DOHH2 (cell line): ENCODE measurements around the gene LGALS14.
"Not testable (repeated sequence)": the region's sequence is repeated elsewhere in the genome, so short reads cannot be mapped to it uniquely, and the experiment has no call there.

Experiments
- H3F3A ChIP-seq: fragments of 200-600 bp; sonication (generic), shearing (Covaris generic); 2 replicates; pipeline ENCODE4 v1.6.0; 2016; ENCODE audit warnings: antibody characterized with exemption, mild to moderate bottlenecking; ENCODE audit not compliant: control insufficient read depth, insufficient read depth
- H3K27ac ChIP-seq: fragments of 200-600 bp; sonication (generic); 2 replicates; pipeline ENCODE4 v1.5.1; 2014; ENCODE audit warnings: low read depth, mild to moderate bottlenecking, low read length, moderate library complexity
- H3K27me3 ChIP-seq: fragments of 200-600 bp; sonication (generic); 2 replicates; pipeline ENCODE4 v1.6.1; 2014; ENCODE audit warnings: mild to moderate bottlenecking, low read length, mixed read lengths; ENCODE audit not compliant: control insufficient read depth
- H3K36me3 ChIP-seq: fragments of 200-600 bp; sonication (generic); 2 replicates; pipeline ENCODE4 v1.6.1; 2014; ENCODE audit warnings: mild to moderate bottlenecking, low read length, moderate library complexity, mixed read lengths; ENCODE audit not compliant: control insufficient read depth
- H3K4me1 ChIP-seq: fragments of 200-600 bp; sonication (generic); 2 replicates; pipeline ENCODE4 v1.6.1; 2014; ENCODE audit warnings: mild to moderate bottlenecking, low read length, mixed read lengths; ENCODE audit not compliant: control insufficient read depth
- H3K4me2 ChIP-seq: fragments of 200-600 bp; sonication (generic); 2 replicates; pipeline ENCODE4 v1.6.0; 2014; ENCODE audit warnings: mild to moderate bottlenecking, low read length, moderate library complexity
- H3K4me3 ChIP-seq: fragments of 200-600 bp; sonication (generic); 2 replicates; pipeline ENCODE4 v1.5.1; 2014; ENCODE audit warnings: mild to moderate bottlenecking, low read length, mixed read lengths
- H3K79me2 ChIP-seq: fragments of 200-600 bp; sonication (generic); 2 replicates; pipeline ENCODE4 v1.6.1; 2014; ENCODE audit warnings: mild to moderate bottlenecking, low read length, mixed read lengths; ENCODE audit not compliant: control insufficient read depth
- H3K9me2 ChIP-seq: fragments of 200-600 bp; sonication (generic); replicated peaks from 2 replicates; pipeline ENCODE4 v1.6.1; 2014; ENCODE audit warnings: mild to moderate bottlenecking, low read length, mixed read lengths; ENCODE audit not compliant: control insufficient read depth
- H3K9me3 ChIP-seq: fragments of 200-600 bp; sonication (generic); 2 replicates; pipeline ENCODE4 v1.6.1; 2014; ENCODE audit warnings: antibody characterized with exemption, low read length, mixed read lengths; ENCODE audit not compliant: control insufficient read depth, insufficient read depth
- H4K20me1 ChIP-seq: fragments of 200-600 bp; sonication (generic); 2 replicates; pipeline ENCODE4 v1.6.0; 2014; ENCODE audit warnings: low read depth, mild to moderate bottlenecking, antibody characterized with exemption, low read length, moderate library complexity; ENCODE audit not compliant: control insufficient read depth, insufficient read depth
- CTCF ChIP-seq: fragments of 200-600 bp; sonication (generic); IDR thresholded peaks from one replicate; pipeline ENCODE4 v1.5.1; 2014; ENCODE audit warnings: antibody characterized with exemption, mild to moderate bottlenecking, low read depth, low read length; ENCODE audit not compliant: poor library complexity, severe bottlenecking
- EZH2phosphoT487 ChIP-seq: fragments of 200-600 bp; sonication (generic); IDR thresholded peaks from 2 replicates; pipeline ENCODE4 v1.6.1; 2017; ENCODE audit warnings: borderline replicate concordance, mild to moderate bottlenecking, antibody characterized with exemption, low read length, moderate library complexity, mixed read lengths

LGALS14 gene

GRCh38 chr19:39686739-39687138 is 17.5 kb upstream of the LGALS14 start:
- H4K20me1 ChIP-seq: no peaks in the 10 kb centered on the region
- no peak overlapping the region for H3K4me3 ChIP-seq
- H3F3A ChIP-seq: no peaks in the 10 kb centered on the region
- TF ChIP-seq EZH2phosphoT487: no peak
- TF ChIP-seq CTCF: no peak
- H3K4me1 ChIP-seq: no peaks in the 10 kb centered on the region
- H3K36me3 ChIP-seq: no peaks in the 10 kb centered on the region
- no peaks in the 10 kb centered on the region for H3K9me2 ChIP-seq
- H3K27ac ChIP-seq: no peak overlapping the region
- H3K4me2 ChIP-seq: no peak overlapping the region
- peaks cover 9% of the 10 kb centered on the region for H3K27me3 ChIP-seq
- H3K9me3 ChIP-seq: no peaks in the 10 kb centered on the region; the same call in 1 of the 2 replicates
- H3K79me2 ChIP-seq: no peaks in the 10 kb centered on the region

- H3K4me2 ChIP-seq, H4K20me1 ChIP-seq, H3K9me3 ChIP-seq, H3K4me1 ChIP-seq, H3K27ac ChIP-seq, H3K36me3 ChIP-seq, H3K79me2 ChIP-seq, H3K4me3 ChIP-seq, H3F3A ChIP-seq, H3K9me2 ChIP-seq: not testable (repeated sequence)
- peaks cover 22% of the 10 kb centered on the region for H3K27me3 ChIP-seq
Measured at GRCh38 chr19:39688637-39689036, 15.6 kb upstream of the LGALS14 start.

DNA sequence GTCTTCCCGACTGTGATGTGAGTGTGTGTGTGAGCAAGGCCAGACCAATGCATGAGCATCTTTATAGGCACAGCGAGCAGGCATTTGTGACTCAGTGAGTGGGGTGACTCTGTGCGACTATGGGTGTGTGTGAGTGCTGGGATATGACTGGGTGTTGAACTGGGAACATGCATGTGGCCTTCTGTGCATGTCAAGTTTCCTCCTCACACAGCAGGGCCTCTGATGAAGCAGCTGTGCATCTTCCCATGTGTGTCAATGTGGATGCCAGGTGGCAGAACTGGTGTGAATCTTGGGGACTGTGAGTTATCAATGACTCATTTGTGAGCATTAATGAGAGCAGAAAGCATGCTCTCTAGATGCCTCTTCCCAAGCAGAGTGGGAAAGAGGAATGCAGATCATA is 12.1 kb upstream of the LGALS14 start:
- no peaks in the 10 kb centered on the region for H3K36me3 ChIP-seq
- no peaks in the 10 kb centered on the region for H4K20me1 ChIP-seq
- no peaks in the 10 kb centered on the region for H3K9me2 ChIP-seq
- peaks cover 28% of the 10 kb centered on the region for H3K27me3 ChIP-seq
- no peak overlapping the region for H3K4me2 ChIP-seq
- no peak for TF ChIP-seq EZH2phosphoT487
- H3K4me1 ChIP-seq: no peaks in the 10 kb centered on the region
- no peaks in the 10 kb centered on the region for H3F3A ChIP-seq
- no peaks in the 10 kb centered on the region for H3K79me2 ChIP-seq
- H3K4me3 ChIP-seq: no peak overlapping the region
- H3K9me3 ChIP-seq: no peaks in the 10 kb centered on the region; the same call in 1 of the 2 replicates
- H3K27ac ChIP-seq: no peak overlapping the region

DNA sequence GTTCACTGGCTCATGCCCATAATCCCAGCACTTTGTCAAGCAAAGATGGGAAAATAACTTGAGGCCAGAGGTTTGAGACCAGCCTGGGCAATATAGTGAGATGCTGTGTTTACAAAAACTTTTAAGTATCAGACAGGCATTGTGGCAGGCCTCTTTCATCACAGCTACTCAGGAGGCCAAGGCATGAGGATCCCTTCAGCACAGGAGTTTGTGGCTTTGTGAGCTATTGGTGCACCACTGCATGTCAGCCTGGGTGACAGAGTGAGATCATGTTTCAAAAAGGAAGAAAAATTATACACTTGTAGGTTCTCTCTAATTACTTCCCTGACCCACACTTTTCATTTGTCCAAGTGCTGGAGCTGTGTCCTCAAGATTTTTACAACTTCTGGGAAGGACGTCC is 11.5 kb upstream of the LGALS14 start:
- H3K36me3 ChIP-seq: no peaks in the 10 kb centered on the region
- no peak overlapping the region for H3K27ac ChIP-seq
- H3K9me2 ChIP-seq: no peaks in the 10 kb centered on the region
- no peak overlapping the region for H3K4me2 ChIP-seq
- no peak overlapping the region for H3K4me3 ChIP-seq
- H3K79me2 ChIP-seq: no peaks in the 10 kb centered on the region
- peaks cover 28% of the 10 kb centered on the region for H3K27me3 ChIP-seq
- no peaks in the 10 kb centered on the region for H3K4me1 ChIP-seq
- H3K9me3 ChIP-seq: no peaks in the 10 kb centered on the region; the same call in 1 of the 2 replicates
- no peaks in the 10 kb centered on the region for H3F3A ChIP-seq
- H4K20me1 ChIP-seq: no peaks in the 10 kb centered on the region
- no peak for TF ChIP-seq EZH2phosphoT487
- TF ChIP-seq CTCF: no peak
